SK-N-SH (cell line): ENCODE results near the gene RASA3. TPM values are rescaled to one million over a fixed set of nuclear protein-coding genes. Genes with fewer than 3 reads are reported as not detected.

ENCODE experiments used
- CTCF ChIA-PET: fragments of 300-600, 350-600 bp; formaldehyde crosslinking; extraction: SDS; loops from one replicate; lab custom pipeline; 2021; lab: Yijun Ruan, JAX
- POLR2A ChIA-PET: fragments of 350-600 bp; sonication (Branson Sonifier 250); formaldehyde crosslinking; extraction: SDS; loops from one replicate; lab custom pipeline; 2020; ENCODE audit warnings: antibody characterized with exemption, inconsistent platforms; lab: Yijun Ruan, JAX
- DNase-seq: peaks from one replicate; pipeline ENCODE4 v3.0.0; 2012
- H2AFZ ChIP-seq: fragments of 200-600 bp; sonication (generic); 2 replicates; pipeline ENCODE4 v1.8.1; 2016; ENCODE audit warnings: antibody characterized with exemption, mild to moderate bottlenecking, low read depth
- H3F3A ChIP-seq: fragments of 200-600 bp; sonication (generic); replicated peaks from 2 replicates; pipeline ENCODE3; 2016; ENCODE audit warnings: antibody characterized with exemption, mild to moderate bottlenecking; ENCODE audit not compliant: insufficient read depth
- H3K27ac ChIP-seq, 2 experiments: fragments of 200-500 bp in 1 of 2; fragments of 200-600 bp in 1 of 2; sonication (Bioruptor generic) in 1 of 2; sonication (generic), shearing (Covaris generic) in 1 of 2; 2 replicates each; pipeline versions ENCODE4 v1.5.1 to v1.6.1; 2014 to 2016; ENCODE audit warnings: low read depth in 2 of 2, inconsistent platforms in 1 of 2, low read length in 1 of 2, mild to moderate bottlenecking in 1 of 2, mixed read lengths in 1 of 2
- H3K27me3 ChIP-seq: fragments of 200-600 bp; sonication (generic), shearing (Covaris generic); 2 replicates; pipeline ENCODE4 v1.6.1; 2016; ENCODE audit warnings: mixed run types; ENCODE audit not compliant: insufficient read depth
- H3K36me3 ChIP-seq, 2 experiments: fragments of 200-500 bp in 1 of 2; fragments of 200-600 bp in 1 of 2; sonication (Bioruptor generic) in 1 of 2; sonication (generic) in 1 of 2; replicated peaks in 1 of 2; 2 replicates each; pipeline versions ENCODE3 to v1.5.1; 2014 to 2016; ENCODE audit warnings: low read length in 1 of 2, mild to moderate bottlenecking in 1 of 2; ENCODE audit not compliant: insufficient read depth in 2 of 2, control insufficient read depth in 1 of 2
- H3K4me1 ChIP-seq, 2 experiments: fragments of 200-500 bp in 1 of 2; fragments of 200-600 bp in 1 of 2; sonication (Bioruptor generic) in 1 of 2; sonication (generic), shearing (Covaris generic) in 1 of 2; 2 replicates each; pipeline versions ENCODE4 v1.5.1 to v1.6.1; 2014 to 2016; ENCODE audit warnings: low read depth in 1 of 2, low read length in 1 of 2, mixed run types in 1 of 2; ENCODE audit not compliant: insufficient read depth in 2 of 2, control insufficient read depth in 1 of 2
- H3K4me2 ChIP-seq: fragments of 200-600 bp; sonication (generic), shearing (Covaris generic); 2 replicates; pipeline ENCODE4 v1.6.1; 2017; ENCODE audit warnings: mixed run types
- H3K4me3 ChIP-seq, 2 experiments: fragments of 200-500 bp in 1 of 2; fragments of 200-600 bp in 1 of 2; sonication (Bioruptor generic) in 1 of 2; sonication (generic), shearing (Covaris generic) in 1 of 2; 2 replicates each; pipeline versions ENCODE4 v1.5.1 to v1.8.1; 2014 to 2016; ENCODE audit warnings: low read depth in 2 of 2, inconsistent platforms in 1 of 2, low read length in 1 of 2, mild to moderate bottlenecking in 1 of 2, mixed read lengths in 1 of 2, moderate library complexity in 1 of 2
- H3K79me2 ChIP-seq: fragments of 200-600 bp; sonication (generic); 2 replicates; pipeline ENCODE4 v1.8.1; 2017; ENCODE audit warnings: mild to moderate bottlenecking; ENCODE audit not compliant: insufficient read depth
- H3K9ac ChIP-seq: fragments of 200-600 bp; sonication (generic); 2 replicates; pipeline ENCODE4 v1.6.1; 2017; ENCODE audit warnings: mixed run types
- H3K9me2 ChIP-seq: fragments of 200-600 bp; sonication (generic); 2 replicates; pipeline ENCODE4 v1.6.1; 2017; ENCODE audit warnings: mixed run types
- H3K9me3 ChIP-seq: fragments of 200-600 bp; sonication (generic); 2 replicates; pipeline ENCODE4 v1.6.1; 2017; ENCODE audit warnings: mixed run types, mild to moderate bottlenecking, moderate library complexity
- H4K20me1 ChIP-seq: fragments of 200-600 bp; sonication (generic); 2 replicates; pipeline ENCODE4 v1.6.1; 2017; ENCODE audit warnings: mild to moderate bottlenecking, mixed run types; ENCODE audit not compliant: insufficient read depth
- CTCF ChIP-seq: fragments of 200-600 bp; sonication (generic); IDR thresholded peaks from 2 replicates; pipeline ENCODE4 v1.6.1; 2017; ENCODE audit warnings: antibody characterized with exemption, mild to moderate bottlenecking, moderate library complexity
- ELF1 ChIP-seq: IDR thresholded peaks from 2 replicates; pipeline ENCODE4 v1.4.0; 2012
- EP300 ChIP-seq, 2 experiments: IDR thresholded peaks; 2 replicates each; pipeline versions ENCODE4 v1.4.0 to v1.6.1; 2012; ENCODE audit warnings: borderline replicate concordance in 1 of 2, low read depth in 1 of 2, low read length in 1 of 2
- EZH2phosphoT487 ChIP-seq: fragments of 200-600 bp; sonication (generic); IDR thresholded peaks from 2 replicates; pipeline ENCODE4 v1.6.1; 2017; ENCODE audit warnings: low read depth, mixed run types, mild to moderate bottlenecking, antibody characterized with exemption, moderate library complexity, borderline replicate concordance
- GABPA ChIP-seq: IDR thresholded peaks from 2 replicates; pipeline ENCODE4 v1.4.0; 2012; ENCODE audit warnings: low read depth, mild to moderate bottlenecking
- GATA2 ChIP-seq: sonication (generic); formaldehyde crosslinking; IDR thresholded peaks from 2 replicates; pipeline ENCODE4 v1.5.0; 2020; ENCODE audit warnings: mild to moderate bottlenecking, missing genetic modification reagents
- JUND ChIP-seq: IDR thresholded peaks from 2 replicates; pipeline ENCODE4 v1.4.0; 2012
- NRF1 ChIP-seq: IDR thresholded peaks from 2 replicates; pipeline ENCODE4 v1.6.1; 2012; ENCODE audit warnings: low read depth, mild to moderate bottlenecking, low read length
- PBX3 ChIP-seq: IDR thresholded peaks from 2 replicates; pipeline ENCODE4; 2012
- POLR2AphosphoS5 ChIP-seq: IDR thresholded peaks from 2 replicates; pipeline ENCODE4 v1.6.1; 2012; ENCODE audit warnings: low read depth, low read length
- RCOR1 ChIP-seq: fragments of 150-350 bp; IDR thresholded peaks from 2 replicates; pipeline ENCODE4 v1.6.1; 2017; ENCODE audit warnings: antibody characterized with exemption, low read length
- REST ChIP-seq: IDR thresholded peaks from 2 replicates; pipeline ENCODE4 v1.6.1; 2012; ENCODE audit warnings: mild to moderate bottlenecking, low read depth, low read length, moderate library complexity
- SMC3 ChIP-seq: IDR thresholded peaks from 2 replicates; pipeline ENCODE4 v1.6.1; 2012; ENCODE audit warnings: low read depth, low read length, improper control_type of control experiment
- TEAD4 ChIP-seq: IDR thresholded peaks from 2 replicates; pipeline ENCODE4 v1.4.0; 2012; ENCODE audit warnings: mild to moderate bottlenecking, borderline replicate concordance; ENCODE audit not compliant: insufficient read depth
- USF2 ChIP-seq: fragments of 150-350 bp; IDR thresholded peaks from 2 replicates; pipeline ENCODE4 v1.6.1; 2017; ENCODE audit warnings: antibody characterized with exemption, low read length, low read depth, borderline replicate concordance
- WGBS: methylation state at CpG from one replicate; pipeline ENCODE4 v1.1.6; 2017; ENCODE audit warnings: low lambda C conversion rate; 5-methylcytosine and 5-hydroxymethylcytosine counted together
- polyA plus RNA-seq, 3 experiments: library from polyadenylated mRNA; depleted of rRNA; stranded (reverse); fragments of >200 nt; gene quantifications; 2 replicates each; pipeline ENCODE4 v1.2.3, GENCODE V29; 2012

Gene RASA3
- polyA plus RNA-seq, 1 of the 3 experiments (the other 2 are of a cell fraction): 25.1 TPM

- H4K20me1 ChIP-seq: peaks cover 19% of the 10 kb centered on the region
- no peaks in the 10 kb centered on the region for H3K9me3 ChIP-seq
- H3K4me3 ChIP-seq: no peak overlapping the region
- H3K27me3 ChIP-seq: no peaks in the 10 kb centered on the region
- H3K79me2 ChIP-seq: peaks cover 77% of the 10 kb centered on the region
- H2AFZ ChIP-seq: no peak overlapping the region
- H3K9me2 ChIP-seq: no peaks in the 10 kb centered on the region
- DNase-seq: peak; percentile 30
- peaks cover 29% of the 10 kb centered on the region for H3F3A ChIP-seq
- peak overlapping the region in 1 of 2 experiments; percentile 24; a peak in 1 of 4 replicates for H3K27ac ChIP-seq
- WGBS: 91% methylated on average over 19 of the region's 26 CpGs
- H3K36me3 ChIP-seq: peaks cover 0 to 5% of the 10 kb centered on the region in 2 experiments
- ChIA-PET CTCF (interaction anchor here (1.0 kb wide), 1 partner anchor 22 kb away, joined by 3 read pairs; no protein-coding TSS in a partner anchor), POLR2A (no interaction called here)
- no peak overlapping the region for H3K4me2 ChIP-seq
- H3K9ac ChIP-seq: no peak overlapping the region
- peaks cover 32 to 47% of the 10 kb centered on the region in 2 experiments; a peak in 3 of 4 replicates for H3K4me1 ChIP-seq
- TF ChIP-seq GATA2 (CRISPR knock-in tag): no peak
- no peak for TF ChIP-seq TEAD4
- no peak for TF ChIP-seq EP300 (IDR thresholded peaks at IDR 0.05; ENCODE audit: borderline replicate concordance in 1 of 2, low read depth in 1 of 2, low read length in 1 of 2)
- no peak for TF ChIP-seq CTCF
- TF ChIP-seq GABPA: no peak
- no peak for TF ChIP-seq REST
- no peak for TF ChIP-seq USF2
- no peak for TF ChIP-seq PBX3
- no peak for TF ChIP-seq JUND
- no peak for TF ChIP-seq ELF1
- TF ChIP-seq SMC3: no peak
- TF ChIP-seq EZH2phosphoT487: no peak
- no peak for TF ChIP-seq RCOR1
- no peak for TF ChIP-seq POLR2AphosphoS5
- TF ChIP-seq NRF1: no peak
Measured at GRCh38 chr13:114122591-114123211, 9.7 kb downstream of the RASA3 start.
